Stimulated activated CD8-positive, alpha-beta memory T cell treated with anti-CD3 and anti-CD28 coated beads, Interleukin-15, amount 100 ng/mL, for 1 hour (primary cell): ENCODE measurements around the gene ASIC3.

ENCODE experiments used
- DNase-seq: peaks from one replicate; pipeline ENCODE4 v3.0.0-alpha.2; 2020; ENCODE audit warnings: low read depth

The ASIC3 gene

DNA sequence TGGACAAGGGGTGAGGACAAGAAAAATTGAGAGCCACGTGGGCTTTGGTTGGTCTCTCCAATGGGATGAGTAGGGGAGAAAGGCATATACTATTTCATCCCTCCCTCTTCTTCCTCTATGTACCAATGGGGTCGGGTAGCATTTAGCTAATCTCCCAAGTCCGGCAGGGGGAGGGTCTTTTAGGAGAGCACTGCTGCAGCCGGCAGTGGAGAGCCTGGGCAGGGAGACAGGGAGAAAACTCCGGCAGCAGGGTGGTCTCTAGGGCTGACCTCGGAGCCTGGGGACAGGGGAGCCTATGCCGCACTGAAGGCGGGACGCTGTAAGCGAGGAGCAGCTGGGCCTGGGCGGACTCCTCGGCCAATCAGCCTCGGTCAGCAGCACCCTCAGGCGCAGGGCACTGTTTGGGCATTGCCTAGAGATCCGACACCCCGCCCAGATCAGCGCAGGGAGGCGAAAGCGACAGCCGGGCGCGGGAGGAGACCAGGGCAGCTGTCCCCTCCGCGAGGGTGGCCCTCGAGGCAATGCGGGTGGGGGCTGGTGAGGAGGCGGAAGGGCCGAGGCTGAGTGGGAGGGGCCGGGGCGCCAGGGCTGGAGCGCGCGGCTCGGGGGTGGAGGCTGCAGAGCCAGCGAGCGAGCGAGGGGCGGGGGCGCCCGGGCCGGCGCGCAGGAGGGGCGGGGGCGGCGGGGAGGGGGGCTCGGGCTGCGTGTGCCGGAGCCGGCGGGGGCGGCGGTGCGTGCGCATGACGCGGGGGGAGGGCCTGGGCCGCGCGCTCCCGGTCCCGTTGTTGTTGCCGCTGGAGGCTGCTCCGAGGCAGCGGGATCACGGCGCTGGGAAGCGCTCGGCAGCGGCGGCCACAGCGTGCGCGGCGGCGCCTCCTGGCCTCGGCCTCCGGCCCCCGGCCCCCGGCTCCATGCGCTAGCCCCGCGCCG, 37.6 kb downstream of the ASIC3 start, which contains the start of gene AGAP3:
Gene AGAP3 (plus strand): TSS at position 785 of the 930 bp plus-strand sequence. CDS start 267 bp downstream, outside the sequence.
- no peak for DNase-seq

DNA sequence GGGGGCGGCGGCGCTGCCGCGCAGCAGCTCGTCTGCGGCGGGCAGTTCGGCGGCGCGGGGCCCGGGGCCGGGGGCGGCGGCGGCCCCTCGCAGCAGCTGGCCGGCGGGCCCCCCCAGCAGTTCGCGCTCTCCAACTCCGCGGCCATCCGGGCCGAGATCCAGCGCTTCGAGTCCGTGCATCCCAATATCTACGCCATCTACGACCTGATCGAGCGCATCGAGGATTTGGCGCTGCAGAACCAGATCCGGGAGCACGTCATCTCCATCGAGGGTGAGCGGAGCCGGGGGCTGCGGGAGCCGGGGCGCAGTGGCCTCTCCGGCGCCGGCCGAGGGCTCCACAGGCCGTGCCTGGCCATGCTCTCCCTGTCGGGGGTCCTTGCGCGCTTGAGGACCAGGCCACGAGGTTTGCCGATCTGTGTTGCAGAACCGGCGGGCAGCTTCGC, 38.5 kb downstream of the ASIC3 start:
- no peak for DNase-seq

DNA sequence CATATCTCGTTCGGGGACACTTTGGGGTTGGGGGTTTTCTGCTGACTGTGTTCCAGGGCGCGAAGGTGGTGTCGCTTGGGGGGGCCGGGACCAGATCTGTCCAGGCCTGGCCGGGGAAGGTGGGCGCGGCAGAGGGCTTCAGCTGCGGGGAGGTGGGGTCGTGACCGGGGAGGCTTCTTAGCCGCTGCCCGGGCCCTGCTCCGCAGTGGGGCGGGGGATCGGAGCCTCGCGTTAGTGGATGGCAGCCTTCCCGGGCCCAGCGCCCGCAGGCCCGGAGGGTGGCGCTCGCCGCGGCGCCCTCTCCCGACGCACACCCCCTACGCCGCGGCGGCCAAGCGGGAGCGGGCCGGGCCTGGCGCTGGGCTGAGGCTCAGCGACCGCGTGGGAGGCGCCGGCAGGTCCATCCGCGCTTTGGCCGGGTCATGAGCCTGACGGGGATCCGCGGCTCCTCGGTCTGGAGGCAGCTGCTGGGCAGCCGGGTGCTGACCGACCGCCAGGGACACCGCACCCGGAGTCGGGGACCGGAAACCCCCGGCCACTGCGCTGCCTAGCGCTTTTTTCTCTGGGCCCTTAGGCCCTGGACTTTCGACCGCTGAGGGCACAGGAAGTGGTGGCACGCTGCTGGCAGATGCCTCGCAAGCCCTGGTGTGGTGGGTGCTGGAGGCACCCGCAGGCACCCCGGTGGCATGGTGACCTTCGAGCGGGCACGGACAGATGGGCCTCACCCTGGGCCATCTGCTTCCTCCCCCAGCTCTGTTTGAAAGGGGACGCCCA, 39.1 kb downstream of the ASIC3 start:
- DNase-seq, result no peak

DNA sequence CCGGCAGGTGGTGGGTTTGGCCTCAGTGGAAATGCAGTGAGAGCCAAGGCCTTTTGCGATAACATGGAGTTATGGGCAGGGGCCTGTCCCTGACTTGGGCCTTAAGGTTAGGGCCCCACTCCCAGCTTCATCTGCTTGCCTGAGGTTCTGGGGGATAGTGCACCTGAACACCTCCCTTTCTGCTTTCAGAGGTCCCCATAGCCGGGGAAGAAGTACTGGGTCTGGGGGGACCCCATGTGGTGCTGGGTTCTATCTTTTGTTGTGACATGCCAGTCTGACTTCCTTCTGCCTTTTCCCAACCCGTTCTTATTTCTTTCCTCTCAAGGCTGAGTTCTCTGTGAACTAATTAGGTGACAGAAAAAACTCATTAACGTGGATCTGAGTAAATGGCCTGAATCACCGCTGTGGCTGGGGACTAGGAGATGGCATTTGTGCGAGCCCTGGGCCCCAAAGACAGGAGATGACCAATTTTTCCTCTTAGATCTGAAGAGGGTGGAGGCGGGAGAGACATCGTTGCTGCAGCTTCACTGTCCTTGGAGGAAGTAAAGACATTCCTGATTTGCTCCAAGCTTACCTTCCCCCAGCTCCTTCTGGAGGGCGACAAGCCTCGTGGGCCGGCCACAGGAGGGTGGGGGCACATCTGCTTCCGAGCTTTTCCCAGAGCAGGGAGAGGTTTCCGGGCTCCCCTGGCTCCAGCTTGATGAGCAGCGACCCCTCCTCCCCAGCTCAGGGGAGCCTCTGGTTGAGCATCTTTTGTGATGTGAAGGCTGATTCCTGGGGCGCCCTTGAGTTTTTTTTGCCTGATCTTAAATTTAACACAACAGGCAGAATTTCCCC, 39.9 kb downstream of the ASIC3 start:
- DNase-seq, result no peak

DNA sequence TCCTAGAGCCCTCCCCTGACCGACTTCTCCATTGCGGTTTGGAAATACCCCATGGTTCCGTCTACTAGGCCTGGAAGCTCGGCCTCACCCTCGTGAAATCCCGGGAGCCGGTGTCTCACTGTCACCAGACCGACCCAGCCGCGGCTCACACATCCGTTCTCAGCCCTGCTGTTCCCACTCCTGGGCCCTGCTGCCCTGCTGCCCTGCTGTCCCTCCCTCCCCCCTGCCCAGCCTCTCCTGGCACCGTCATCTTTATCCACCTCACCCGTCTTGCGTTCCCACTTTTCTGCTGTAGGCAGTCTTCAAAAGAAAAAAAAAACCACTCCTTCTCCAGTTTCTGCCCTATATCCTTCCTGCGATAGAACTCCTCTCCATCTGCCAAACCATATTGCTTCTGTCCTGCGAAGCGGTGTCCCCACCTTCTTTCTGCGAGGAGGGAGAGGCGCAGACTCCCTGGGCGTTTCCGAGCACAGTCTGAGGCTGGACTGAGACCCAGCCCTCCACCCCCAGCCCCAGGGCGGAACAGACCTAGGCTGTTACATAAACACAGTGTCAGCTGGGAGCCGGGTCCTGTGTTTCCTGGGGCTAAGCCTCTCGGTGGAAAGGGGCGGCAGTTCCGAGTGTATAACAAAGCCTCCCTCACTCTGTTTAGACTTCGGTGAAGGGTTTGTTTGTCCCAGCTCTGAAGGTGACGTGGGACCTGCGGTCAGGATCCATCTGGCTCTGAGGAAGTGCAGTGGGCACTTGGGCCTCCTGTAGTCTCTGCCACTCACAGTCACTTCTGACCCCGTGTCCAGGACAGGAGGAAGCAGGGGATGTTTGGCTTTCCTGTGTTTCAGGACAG, 40.7 kb downstream of the ASIC3 start:
- no peak for DNase-seq

DNA sequence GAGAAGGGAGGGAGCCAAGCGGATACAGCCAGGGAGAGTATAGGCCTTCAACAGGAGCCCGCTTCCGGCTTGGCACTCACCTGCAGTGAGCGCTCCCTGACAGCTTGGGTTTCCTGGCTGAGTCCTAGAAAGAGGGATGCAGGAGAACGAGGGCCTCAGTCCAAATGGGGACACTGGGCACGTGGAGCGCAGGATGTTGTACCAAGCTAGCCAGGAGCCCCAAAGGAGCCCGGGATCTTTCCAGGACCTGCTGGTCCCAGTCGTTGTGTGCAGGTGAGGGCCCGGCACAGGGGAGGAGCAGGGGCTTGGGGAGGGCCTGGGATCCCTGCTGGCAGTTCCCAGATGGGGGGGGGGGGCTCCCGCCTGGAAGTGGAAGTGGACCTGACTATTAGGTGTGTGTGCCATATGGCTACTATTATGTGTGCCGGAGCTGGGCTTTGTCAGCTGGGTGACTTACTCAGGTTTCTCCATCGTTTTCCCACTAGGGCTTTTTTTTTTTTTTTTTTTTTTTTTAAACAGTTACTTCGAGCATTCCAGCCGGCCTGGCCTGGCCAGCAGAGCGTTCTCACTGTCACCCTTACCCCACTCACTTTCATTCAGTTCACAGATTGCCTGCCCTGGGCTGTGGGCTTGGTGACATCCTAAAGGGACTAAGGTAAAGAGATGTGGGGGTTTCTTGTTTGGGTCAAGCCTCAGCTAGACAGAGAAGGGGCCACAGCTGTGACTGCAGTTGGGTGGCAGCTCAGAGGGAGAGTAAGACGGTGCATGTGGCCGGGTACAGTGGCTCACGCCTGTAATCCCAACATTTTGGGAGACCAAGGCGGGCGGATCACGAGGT, 41.8 kb downstream of the ASIC3 start:
- no peak for DNase-seq

DNA sequence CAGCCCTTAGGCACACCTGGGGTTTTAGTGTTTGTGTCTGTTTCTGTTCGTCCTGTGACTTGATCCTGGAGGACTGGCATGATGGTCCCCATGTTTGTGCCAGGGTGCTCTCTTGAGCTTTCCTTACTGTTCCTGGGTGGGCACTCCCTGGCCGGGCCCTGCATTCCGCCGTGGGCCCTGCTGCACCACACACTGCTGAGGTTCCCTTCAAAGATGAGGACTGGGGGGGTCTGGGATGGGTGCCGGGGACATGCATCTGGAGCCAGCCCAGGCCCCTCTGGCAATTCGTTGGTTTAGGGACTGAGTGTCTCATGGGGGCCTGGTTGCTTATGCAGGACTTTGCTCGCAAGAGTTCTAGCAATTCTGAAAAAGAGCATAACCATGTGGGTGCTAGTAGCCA, 42.7 kb downstream of the ASIC3 start:
- no peak for DNase-seq

DNA sequence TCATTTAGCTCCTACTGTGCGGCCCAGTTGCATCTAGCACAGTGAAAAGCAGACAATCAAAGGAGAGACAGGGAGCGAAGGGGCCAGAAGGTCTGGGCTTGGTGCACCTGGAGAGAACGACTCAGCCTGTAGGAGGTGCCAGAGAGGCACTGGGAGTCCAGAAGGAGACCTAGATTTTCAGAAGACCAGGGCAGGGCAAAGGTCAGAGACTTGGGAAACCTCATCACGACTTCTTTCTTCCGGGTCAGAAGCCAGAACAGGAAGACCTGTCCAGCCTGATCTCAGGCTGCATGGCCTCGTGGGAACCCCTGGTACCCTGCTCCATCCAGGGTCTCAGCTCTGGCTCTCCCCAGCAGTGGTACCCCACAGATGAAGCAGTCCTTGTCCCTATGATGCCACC, 43.1 kb downstream of the ASIC3 start:
- no peak for DNase-seq

DNA sequence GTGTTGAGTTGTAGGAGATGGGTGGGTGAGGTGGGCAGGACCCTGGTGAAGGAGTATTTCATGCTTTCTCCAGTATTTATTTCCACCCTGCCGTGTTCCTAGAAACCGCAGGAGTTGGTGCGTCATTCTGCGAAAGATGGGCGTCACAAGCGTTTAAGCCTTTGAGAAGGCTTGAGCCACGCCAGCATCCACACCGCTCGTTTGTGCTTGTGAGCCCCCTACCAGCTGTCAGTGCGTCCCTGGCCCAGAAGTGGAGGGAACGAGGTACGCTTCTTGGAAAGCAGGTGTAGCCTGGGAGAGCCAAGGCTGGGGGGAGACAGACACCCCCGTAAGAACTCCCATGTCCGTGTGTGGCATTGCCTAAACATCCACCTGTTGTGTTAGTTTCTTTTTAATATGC, 43.7 kb downstream of the ASIC3 start:
- DNase-seq, result no peak

DNA sequence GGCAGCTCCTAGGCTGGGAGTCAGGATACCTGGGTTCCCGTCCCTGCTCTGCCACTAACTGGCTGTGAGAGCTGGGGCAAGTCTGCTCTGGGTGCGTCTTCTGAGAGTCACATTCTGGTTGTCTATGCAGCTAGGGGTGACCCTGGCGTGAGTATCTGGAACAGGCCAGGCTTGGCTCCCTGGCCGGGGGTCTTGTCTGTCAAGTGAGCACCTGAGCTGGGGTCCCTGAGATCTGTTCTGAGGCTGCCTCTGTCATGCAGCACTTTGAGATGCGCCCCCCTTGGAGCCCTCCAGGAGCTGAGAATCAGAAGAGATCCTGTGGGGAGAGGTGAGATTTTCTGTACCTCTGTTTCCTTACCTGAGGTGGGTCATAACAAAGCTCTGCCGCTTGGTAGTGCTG, 45.4 kb downstream of the ASIC3 start:
- DNase-seq, result no peak

DNA sequence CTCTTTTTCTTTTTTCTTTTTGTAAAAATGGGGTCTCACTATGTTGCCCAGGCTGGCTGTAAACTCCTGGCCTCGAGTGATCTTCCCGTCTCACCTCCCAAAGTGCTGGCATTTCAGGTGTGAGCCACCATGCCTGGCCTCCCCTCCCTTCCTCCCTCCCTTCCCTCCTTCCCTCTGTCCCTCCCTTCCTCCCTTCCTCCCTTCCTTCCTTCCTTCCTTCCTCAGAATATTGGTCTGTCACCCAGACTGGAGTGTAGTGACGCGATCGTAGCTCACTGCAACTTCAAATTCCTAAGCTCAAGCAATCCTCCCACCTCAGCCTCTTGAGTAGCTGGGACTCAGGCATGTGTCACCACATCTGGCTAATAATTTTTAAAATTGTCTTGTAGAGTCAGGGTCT, 46.3 kb downstream of the ASIC3 start:
- no peak for DNase-seq

DNA sequence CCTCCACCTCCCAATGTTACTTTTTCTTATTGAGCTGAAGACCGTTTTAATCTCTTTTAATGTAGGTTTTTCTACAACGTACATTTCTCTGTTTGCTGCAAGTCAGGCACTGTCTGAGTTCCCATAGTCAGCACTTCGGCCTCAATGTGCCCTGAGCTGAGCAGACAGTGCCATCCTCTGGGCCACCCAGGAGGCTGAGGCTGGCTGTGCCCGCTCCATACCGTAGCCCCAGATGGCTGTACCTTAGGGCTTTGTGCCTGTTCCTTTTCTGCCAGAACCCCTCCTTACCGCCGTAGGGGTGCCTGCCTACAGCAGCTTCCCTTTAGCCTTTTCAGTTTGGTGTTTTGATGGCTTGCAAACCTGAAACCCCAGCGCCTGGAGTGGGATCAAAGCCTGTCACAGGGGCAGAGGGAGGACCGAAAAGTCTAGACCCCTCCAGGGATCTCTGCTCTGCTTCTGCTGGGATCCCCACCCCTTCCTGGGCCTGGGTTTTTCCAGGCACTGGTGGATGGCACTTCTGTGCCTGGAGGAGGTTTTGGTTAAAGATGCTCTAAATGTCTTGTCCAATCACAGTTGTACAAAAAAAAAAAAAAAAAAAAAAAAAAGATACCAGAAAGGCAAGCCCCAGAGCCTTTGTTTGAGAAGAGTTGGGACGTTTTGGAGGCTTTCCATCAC, 46.9 kb downstream of the ASIC3 start:
- DNase-seq, result no peak

DNA sequence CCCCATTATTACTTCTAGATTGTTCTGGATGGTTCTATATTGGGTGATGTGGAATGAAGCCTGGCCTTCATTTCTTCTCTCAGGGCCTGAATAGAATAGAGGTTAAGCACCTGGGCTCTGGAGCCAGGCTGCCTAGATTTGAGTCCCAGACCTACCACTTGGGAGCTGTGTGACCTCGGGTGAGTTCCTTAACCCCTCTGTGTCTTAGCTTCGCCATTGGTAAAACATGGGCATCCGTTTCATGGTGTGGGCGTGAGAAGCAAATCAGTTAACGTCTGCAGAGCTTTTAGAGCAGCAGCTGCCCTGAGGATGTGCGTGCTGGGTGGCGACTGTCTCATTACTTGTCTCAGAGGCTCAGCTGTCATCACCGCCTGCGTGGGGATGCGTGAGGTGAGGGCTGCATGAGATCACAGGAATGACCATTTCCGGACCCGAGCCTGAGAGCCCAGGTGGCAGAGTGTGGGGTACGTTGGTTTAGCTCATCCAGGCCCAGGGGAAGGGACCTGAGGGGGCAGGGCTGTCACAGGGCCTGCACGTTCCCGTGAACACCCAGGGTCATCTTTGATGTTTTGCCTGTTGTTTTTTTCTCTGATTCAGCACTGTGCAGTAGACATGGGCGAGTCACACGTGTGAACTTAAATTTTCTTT, 47.6 kb downstream of the ASIC3 start:
- DNase-seq, result no peak

DNA sequence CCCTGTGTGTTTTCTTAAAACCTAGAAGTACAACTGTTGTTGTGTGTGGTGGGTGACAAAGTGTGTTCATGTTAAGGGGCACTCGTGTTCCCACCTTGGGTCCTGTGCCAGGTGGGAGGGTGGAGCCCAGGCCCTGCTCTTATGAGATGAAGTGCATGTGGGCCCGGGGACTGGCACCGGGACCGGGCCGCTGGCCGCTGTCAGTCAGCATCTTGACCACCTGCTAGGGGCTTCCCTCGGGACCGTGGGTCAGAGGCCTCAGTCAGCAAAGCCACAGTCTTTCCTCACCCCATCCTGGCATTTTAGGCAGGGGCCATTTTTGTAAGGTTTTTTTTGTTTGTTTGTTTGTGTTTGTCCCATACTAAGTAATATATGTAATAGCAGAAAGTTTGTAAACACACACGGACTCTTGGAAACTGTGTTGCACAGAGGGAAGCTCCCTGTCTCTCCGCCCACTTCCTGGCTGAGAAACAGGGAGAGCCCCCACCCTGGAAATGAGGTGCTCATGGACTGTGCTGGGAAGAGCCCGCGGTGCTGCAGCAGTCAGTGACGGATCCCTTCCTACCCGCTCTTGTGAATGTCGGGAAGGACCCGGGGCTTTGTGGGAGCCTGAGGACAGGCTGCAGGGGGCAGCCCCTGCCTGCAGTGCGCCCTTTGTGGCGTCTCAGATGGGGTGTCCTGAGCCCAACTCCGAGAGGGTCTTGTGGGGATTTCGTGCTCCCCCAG, 51.3 kb downstream of the ASIC3 start:
- no peak for DNase-seq

DNA sequence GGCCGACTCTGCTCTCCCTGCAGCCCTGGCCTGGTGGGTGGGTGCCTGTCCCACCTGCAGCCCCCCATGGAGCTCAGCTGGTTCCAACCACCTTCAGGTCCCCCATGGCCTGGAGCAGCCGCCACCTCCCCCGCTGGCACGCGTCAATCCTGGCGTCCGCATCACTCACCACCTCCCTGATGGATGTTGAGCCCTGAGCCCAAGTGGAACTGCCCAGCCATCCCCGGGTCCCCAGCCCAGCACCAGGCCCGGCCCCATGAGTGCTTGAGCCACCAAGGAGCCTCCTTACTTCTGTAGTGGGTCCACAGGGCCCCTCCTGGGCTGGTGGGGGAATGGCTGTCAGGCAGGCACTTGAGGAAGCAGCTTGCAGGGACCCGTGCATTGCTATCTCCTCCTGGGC, 52.6 kb downstream of the ASIC3 start:
- no peak for DNase-seq

DNA sequence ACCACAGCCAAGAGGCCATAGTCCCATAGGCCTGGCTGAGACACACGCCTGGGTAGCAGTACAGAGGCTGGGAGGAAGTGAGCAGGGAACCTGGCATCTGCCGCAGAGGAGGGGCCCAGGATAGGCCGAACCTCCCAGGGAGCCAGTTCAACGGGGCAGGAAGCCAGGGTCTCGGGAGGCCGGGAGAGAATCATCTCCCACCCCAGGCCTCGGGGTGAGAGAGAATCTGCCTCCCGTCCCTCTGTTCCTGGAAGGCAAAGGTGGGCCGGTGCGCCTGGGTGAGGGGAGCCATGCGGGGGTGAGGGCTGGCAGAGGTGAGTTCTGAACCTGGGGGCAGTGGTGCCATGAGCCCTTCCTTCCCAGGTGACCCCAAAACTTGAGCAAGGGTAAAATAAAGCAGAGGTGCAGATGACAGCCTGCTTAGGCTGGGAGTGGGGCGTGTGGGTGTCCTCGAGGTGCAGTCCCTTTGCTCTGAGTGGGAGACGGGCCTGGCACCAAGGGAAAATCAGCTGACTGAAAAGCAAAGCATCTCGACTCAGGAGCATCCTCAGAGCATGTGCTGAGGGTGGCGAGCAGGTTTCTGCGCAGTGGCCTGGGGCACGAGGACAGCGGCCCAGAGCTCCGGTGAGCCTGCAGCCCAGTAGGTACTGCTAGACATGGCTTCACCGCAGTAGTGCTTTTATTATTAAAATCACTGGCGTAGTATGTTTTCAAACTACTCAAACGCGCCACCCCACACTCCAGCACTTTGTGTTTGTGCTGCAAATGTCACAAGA, 53.5 kb downstream of the ASIC3 start:
- no peak for DNase-seq
